GM18873 (cell line): ENCODE results near the gene TPRG1.
"Not testable (repeated sequence)": the region's sequence is repeated elsewhere in the genome, so short reads cannot be mapped to it uniquely, and the experiment has no call there.

Experiments used
- ATAC-seq: cut with Tn5 transposase; IDR thresholded peaks from one replicate; pipeline ENCODE4 v1.9.1; 2021; ENCODE audit warnings: mild to moderate bottlenecking, moderate library complexity, moderate number of reproducible peaks; ENCODE audit not compliant: unreplicated experiment, low FRiP score

TPRG1 gene

DNA sequence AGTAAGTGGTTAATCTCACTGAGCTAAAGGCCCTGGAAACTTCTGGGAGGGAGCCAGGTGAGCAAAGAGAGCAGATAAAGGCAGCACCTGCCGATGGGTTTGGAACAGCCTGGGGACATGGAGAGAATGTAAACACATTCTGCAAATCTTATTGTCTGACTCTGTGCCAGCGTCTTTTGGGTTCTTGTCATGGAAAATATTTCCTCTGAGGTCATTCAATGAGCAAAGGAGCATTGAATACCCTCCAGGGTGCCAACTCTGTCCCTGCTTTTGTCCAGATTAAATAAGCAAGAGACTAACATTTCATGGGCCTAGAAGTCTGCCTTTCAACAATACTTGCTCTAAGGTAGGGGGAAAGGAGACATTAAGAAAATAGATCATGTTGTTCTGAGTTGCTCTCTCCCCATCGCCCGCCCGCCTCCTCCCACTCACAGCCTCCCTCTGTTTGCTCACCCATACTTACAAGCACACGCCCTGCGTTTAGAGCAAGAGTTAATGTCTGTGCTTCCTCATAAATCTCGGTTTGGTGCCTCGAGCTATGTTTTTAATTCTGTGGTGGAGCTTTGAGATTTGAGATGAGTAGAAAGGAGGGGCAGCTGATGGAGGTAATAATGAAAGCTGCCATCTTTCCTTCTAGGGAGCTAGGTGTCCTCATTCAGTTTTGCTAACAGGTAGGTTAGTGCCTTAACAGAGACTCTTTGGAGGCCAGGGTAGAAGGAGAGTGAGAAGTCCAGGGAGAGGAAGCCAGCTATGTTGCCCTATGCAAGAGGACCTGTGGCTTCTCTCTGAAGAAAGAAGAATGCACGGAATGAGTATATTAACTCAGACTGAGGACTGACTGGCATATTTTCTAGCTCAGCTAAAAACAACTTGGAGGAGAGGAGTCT is 132.9 kb downstream of the TPRG1 start:
- peak; percentile 6 for ATAC-seq

GRCh38 chr3:189305412-189305811 is 133.6 kb downstream of the TPRG1 start:
- ATAC-seq = peak; percentile 66

DNA sequence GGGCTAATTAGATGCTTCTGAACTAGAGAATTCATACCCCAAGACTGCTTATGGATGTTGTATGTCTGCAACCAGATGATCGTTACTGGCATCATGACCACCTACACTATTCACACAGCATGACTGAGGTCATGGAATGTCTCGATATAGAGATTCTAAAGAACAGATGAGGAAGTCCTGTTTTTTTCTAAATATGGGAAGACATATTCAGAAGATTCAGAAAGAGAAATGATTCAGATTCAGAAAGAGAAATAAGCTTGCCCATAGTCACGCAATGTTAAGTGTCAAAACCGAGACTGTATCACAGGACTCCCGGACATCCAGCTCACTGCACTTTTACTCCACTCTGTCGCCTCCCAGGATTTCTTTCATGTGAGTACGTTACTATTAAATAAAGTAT is 136.2 kb downstream of the TPRG1 start:
- peak; percentile 40 for ATAC-seq

DNA sequence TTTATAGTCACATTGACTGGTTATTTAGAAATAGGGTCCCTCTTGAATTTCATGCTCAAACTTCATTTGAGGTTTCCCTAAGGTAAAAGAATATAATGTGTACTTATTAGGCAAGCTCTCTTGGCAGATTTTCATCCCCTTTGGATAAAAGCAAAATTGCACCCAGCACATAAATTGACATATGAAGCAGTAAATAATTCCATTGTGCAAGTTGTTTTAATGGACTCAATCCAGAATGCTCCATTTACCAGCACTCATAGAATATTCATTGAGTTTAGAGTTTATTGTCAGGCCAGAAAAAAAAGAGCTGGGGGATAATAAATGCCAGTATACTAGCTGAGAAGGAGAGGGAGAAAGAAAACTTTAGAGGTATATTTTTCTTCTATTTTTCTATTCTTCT is 136.8 kb downstream of the TPRG1 start:
- ATAC-seq = no peak

DNA sequence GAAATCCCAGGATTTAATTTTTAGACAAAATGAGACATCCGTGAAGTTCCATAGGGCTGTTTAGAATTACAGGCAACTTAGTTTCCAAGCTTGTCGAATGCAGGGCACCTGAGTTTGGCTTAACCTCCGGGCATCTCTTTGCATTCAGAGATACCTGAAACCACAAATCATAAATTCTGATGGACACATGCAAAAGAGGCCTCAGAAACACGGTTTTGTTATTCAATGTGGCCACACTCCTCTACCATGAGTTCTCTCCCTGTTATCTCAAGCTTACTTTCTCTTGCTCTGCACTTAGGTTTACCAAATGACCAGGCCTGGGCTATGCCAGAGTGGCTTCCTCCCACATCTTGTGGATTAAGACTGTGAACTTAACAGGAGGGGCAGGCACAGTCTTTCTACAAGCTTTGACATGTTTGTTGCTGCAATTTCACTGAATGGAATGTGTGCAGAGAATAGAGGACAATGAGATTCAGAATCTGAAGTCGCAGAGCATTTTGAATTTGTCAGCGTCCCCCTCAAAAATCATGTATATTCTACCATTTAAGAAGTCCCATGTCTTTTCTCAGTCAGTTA is 137.7 kb downstream of the TPRG1 start:
- no peak for ATAC-seq

DNA sequence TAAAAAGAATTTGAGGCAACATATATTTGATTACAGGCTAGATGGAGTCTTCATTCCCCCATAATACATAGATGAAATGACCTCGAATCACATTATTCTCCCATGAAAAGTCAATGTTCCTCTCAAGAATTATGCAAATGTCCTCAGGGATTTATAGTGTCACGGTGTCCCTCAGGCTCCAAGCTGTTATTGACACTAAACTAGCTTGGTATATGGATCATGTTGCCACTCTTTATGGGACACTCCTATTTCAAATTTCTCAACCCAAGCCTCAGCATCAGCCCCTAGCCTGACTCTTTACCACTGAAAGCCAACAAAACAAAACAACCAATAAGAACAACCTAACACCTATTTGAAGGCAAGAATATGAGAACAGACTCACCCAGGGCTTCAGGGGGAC is 139.8 kb downstream of the TPRG1 start:
- no peak for ATAC-seq

DNA sequence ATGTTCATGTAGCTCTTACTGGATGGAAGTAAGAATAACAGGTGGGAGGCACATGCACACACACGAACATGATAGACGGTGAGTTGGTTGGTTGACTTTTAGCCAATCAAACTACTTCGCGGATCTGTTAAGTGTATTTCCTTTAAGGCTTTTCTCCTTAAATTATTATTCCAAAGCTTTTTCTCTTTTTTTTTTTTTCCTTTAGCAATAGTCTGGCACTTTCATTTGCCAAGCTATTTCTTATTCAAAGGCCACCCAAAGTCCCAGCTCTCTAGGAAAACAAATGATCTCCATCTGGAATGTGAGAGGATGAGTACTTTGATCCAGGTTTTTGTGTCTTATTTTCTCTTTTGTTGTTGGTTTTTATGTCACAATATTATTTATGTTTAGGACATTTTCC is 141.1 kb downstream of the TPRG1 start:
- ATAC-seq = no peak

DNA sequence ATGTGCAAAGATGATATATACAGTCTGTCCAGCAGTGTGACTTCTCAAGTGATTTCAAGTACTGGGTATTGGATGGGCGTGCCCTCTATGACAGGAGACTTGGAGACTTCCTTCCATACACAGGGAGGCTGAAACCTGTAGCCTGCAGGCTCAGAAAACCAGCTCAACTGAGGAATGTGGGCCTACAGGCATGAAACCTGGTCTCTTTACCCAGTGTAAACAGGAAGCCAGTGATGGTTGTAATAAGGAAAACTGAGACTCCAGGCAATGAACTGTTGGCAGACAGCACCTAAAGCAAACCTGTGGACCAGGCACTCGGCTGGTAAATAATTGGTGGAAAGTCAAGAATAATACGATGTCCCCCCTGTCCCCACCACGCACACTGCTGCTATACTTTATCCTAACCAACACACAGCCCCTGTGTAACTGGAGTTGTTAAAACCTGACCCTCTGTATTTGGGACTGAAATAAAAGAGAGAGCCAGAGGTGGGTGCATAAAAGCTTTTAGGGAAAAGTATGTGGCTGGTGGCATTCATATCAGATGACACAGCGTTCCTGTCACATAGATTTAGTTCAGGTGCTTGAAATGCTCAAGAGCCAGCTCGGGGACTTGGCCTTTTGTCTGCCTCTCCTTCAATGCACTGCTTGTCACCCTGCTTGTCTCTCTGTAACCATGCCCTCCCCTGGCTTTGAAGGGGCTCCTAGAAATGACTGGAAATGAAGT is 144.7 kb downstream of the TPRG1 start:
- ATAC-seq = no peak

DNA sequence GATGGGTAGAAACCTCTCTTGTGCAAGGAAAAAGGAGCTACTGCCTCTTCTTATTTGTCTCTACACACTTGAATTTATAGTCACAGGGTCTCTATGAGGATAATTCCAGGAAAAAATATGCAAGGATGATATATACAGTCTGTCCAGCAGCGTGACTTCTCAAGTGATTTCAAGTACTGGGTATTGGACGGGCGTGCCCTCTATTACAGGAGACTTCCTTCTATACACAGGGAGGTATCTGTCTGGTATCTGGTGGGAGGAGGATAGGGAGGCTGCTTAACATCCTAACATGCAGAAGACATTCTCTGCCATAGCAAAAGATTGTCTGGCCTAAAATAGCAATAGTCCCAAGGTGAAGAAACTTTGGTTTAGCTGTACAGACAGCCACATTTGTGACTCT is 146.1 kb downstream of the TPRG1 start:
- no peak for ATAC-seq

GRCh38 chr3:189320511-189320910 is 148.7 kb downstream of the TPRG1 start:
- no peak for ATAC-seq

- ATAC-seq = no peak
Measured at GRCh38 chr3:189322339-189322738, 150.6 kb downstream of the TPRG1 start.

- ATAC-seq = peak; percentile 99
Measured at GRCh38 chr3:189324538-189325138, 152.9 kb downstream of the TPRG1 start.

- no peak for ATAC-seq
Measured at GRCh38 chr3:189325454-189325853, 153.7 kb downstream of the TPRG1 start.

DNA sequence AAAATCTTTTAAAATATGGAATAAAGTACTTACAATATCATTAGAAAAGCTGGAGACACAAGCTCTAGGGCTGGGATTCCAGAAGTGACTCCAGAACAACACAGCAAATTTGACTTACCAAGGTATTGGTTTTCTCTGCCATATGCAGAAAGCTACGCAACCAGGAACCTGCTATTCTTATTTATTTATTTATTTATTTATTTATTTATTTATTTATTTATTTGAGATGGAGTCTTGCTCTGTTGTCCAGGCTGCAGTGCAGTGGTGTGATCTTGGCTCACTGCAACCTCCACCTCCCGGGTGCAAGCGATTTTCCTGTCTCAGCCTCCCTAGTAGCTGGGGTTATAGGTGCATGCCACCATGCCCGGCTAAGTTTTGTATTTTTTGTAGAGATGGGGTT is 157.9 kb downstream of the TPRG1 start:
- ATAC-seq = not testable (repeated sequence)

DNA sequence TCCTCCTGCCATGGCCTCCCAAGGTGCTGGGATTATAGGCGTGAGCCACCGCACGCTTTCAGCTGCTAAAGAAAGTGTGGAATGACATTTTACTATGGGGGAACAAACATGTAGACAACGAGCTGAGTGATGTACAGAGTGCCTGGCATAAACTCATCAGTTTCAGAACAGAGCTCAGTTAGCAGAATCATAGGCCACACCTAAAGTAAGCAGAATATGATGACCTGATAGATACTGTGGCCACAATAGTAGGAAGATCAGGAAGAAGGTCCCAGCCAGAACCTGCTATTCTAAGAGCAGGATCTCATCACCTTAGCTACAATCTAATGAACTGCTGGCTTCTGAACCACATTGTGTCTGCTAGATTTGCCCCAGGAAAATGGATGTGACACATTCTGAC is 158.3 kb downstream of the TPRG1 start:
- no peak for ATAC-seq

DNA sequence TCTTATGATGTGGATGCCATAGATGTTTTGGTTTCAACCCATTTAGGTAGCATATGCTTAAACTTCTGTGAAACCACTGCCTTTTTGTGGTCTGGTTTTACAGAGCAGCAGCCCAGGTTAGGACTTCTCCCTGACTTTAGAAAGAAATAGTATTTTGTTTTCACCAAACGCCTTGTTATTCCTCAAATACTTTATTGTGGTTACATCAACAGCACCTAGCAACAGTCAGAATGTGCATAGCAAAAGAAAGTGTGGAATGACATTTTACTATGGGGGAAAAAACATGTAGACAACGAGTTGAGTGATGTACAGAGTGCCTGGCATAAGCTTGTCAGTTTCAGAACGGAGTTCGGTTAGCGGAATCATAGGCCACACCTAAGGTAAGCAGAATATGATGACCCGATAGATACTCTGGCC is 159.2 kb downstream of the TPRG1 start:
- no peak for ATAC-seq

GRCh38 chr3:189334064-189334920 is 162.5 kb downstream of the TPRG1 start:
- no peak for ATAC-seq

GRCh38 chr3:189337673-189338091 is 165.9 kb downstream of the TPRG1 start:
- ATAC-seq = no peak

GRCh38 chr3:189338366-189338765 is 166.6 kb downstream of the TPRG1 start:
- ATAC-seq = no peak

DNA sequence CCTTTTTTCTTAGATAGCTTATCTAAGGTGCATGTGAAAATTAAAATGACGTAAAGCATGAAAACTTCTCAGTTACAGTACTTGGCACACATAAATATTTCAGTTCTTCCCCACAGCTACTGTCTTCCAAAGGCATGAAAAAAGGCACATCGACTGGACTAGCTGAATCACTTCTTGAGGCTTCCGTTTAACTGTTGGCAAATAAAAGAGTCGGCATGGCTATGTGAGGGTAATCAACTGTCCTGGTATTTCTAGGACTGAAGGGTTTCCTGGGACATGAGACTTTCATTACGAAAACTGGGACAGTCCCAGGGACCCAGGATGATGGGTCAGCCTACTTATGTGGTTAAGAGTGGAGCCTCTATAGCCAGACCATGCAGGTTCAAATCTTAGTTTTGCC is 168.2 kb downstream of the TPRG1 start:
- no peak for ATAC-seq
